NCI-H2196 (cell line): Measurements from ENCODE around the gene EIF2AK2.
"Not testable (repeated sequence)": the region's sequence is repeated elsewhere in the genome, so short reads cannot be mapped to it uniquely, and the experiment has no call there.

Source experiments
- DNase-seq: peaks from one replicate; lab custom pipeline; 2025; ENCODE audit not compliant: unreplicated experiment; lab: John Stamatoyannopoulos, UW

Gene EIF2AK2

GRCh38 chr2:37156857-37157714, at the start of gene EIF2AK2:
EIF2AK2 (minus strand) TSS chr2:37156980; CDS start chr2:37147806, 9,174 bp downstream.
- DNase-seq: peak; percentile 86

DNA sequence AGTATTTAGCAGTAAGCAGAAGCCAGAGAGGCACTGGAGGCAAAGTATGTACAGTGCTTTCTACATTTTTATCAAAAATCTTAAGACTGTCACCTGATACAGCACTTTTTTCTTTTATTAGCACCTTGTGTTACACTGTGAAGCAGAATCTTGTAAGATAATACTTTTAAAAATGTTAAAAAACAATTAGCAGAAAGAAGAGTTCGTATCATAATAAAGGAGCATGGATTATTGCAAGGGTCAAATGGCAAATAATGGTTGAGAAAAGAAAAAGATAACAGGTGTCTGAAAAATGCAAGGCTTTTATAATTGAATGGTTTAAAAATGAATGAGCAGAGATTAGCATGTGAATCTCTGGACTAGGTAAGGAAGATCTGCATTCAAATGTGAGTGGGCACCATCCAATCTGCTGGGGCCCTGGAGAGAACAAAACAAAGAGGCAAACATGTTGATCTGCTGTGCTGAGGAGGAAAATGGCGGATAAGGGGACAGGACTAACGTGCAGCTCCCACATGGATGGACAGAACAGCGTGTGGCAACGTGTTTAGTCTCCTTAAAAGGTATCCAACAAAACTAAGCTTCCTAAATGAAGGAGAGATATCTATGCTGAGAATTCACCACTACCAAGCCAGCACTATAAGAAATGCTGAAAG, 49.0 kb upstream of the EIF2AK2 start:
- DNase-seq: no peak

GRCh38 chr2:37205071-37205661, 48.4 kb upstream of the EIF2AK2 start:
- DNase-seq: not testable (repeated sequence)

GRCh38 chr2:37203708-37204107, 46.9 kb upstream of the EIF2AK2 start:
- DNase-seq: no peak

DNA sequence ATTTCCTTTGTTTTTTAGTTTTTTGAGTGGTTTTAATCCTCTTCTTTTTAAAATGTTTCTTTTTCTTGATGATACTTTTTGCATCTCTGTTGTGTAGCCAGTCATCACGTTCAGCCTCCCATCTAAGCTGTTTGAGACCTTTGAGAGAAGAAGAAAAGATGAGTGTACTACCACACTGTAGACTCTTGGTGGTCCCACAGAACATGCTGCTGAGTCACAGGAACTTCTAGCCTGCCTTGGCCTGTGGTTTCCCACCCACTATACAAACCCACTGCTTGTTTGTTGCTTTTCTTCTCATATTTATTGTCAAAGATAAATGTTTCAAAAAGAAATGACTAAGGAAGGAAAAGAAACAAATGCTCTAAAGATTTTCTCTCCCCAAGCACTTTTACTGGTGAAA, 45.0 kb upstream of the EIF2AK2 start:
- no peak for DNase-seq

GRCh38 chr2:37201208-37201607, 44.4 kb upstream of the EIF2AK2 start:
- DNase-seq: no peak

- DNase-seq: no peak
Observed at GRCh38 chr2:37198681-37199065, 41.9 kb upstream of the EIF2AK2 start.

- peak; percentile 81 for DNase-seq
Observed at GRCh38 chr2:37196320-37197195, 39.8 kb upstream of the EIF2AK2 start, which contains the start of gene CEBPZOS. CEBPZOS (plus strand) TSS chr2:37196496; CDS start chr2:37199705, 3,209 bp downstream.

GRCh38 chr2:37195862-37196319, 39.1 kb upstream of the EIF2AK2 start:
- DNase-seq: not testable (repeated sequence)

DNA sequence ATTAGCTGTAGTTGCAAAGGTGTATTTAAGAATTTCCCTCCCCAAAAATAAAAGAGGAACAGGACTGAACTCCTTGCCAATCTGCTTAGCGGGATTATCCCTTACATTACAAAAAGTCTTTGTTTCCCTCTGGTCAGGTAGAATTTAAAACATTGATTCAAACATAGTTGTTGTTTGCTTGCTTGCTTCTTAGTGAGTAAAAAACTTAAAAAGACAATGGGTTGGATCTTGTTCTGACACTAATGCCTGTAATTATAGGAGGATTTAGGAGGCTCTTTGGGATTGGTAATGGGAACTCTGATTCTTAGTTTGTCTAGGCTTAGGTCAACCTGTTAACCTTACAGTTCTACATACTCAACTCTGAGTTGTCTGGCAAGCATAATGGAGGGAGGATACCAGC, 35.8 kb upstream of the EIF2AK2 start:
- no peak for DNase-seq

DNA sequence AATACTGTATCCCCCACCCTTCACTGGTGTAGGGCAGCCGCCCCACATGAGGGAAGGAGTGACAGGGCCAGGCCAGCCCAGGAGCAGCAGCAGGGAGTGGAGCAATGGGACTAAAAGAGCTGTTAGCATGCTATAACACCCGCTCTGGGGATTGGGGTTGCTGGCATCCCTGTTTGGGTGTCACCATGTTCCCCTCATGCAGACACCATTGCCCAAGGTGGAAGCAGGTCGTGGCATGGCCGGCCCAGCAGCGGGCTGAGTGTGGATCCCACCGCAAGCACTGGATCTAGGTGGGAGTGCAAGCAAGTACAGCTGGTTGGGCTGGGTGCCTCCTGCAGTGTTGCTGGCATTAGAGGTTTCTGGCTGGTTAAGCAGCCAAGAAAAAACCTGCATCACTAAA, 35.0 kb upstream of the EIF2AK2 start:
- no peak for DNase-seq

DNA sequence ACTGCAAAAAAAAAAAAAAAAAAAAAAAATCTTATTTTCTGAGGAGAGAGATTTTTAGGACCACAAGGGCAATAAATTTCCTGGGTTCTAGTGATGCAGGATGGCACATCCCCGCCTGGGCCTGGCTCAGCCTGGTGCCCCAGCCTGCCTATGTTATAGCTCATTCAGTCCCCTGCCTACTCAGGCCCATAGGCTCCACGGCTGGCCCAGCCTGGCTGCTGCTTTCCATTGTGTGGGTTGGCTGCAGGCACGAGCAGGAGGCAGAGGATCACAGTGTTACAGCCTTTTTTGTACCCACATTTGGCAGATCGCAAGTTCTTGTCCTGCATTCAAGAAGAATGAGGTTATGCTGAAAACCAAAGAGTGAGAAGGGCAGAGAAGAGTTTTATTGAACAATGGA, 34.5 kb upstream of the EIF2AK2 start:
- DNase-seq: no peak

DNA sequence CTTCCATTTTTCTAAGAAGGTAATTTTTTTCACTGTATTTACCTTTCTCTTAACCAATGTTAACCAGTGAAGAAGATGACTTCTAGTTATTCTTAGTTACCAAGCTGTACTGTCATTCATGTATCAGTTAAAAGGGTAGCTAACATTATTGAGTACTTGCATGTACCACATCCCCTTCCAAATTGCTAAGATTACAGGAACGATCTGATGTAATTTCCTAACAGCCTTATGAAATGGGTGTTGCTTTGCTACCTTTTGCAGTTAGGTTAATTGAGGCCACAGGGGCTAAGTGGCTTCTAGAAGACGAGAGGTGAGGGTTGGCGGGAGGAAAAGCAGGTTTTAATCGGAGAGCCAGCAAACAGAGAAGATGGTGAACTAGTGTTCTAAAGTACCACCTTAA, 33.5 kb upstream of the EIF2AK2 start:
- no peak for DNase-seq

- DNase-seq: peak; percentile 4
Observed at GRCh38 chr2:37189452-37190153, 32.8 kb upstream of the EIF2AK2 start.

DNA sequence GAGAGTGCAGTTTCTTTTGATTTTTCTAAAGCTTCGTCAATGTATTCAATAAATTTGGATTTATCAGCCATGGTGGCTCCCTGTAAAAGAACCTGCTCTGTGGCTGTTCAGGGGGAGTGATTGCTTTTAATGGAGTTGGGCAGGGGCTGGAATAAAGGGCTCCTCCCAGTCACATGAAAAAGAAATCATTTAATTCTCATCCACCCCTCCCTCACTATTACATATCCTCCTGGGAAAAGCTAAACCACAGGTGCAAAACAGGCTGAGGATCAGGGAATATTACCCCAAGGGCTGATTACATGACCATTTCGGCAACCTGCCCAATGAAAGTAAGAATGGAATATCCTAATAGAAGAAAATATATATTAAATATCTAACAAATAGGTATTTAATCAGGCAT, 31.8 kb upstream of the EIF2AK2 start, which contains the start of gene SULT6B1:
TSS of gene SULT6B1 (minus strand) at position 101 of the 400 bp plus-strand sequence. CDS start at position 71, 30 bp downstream.
- DNase-seq: no peak

DNA sequence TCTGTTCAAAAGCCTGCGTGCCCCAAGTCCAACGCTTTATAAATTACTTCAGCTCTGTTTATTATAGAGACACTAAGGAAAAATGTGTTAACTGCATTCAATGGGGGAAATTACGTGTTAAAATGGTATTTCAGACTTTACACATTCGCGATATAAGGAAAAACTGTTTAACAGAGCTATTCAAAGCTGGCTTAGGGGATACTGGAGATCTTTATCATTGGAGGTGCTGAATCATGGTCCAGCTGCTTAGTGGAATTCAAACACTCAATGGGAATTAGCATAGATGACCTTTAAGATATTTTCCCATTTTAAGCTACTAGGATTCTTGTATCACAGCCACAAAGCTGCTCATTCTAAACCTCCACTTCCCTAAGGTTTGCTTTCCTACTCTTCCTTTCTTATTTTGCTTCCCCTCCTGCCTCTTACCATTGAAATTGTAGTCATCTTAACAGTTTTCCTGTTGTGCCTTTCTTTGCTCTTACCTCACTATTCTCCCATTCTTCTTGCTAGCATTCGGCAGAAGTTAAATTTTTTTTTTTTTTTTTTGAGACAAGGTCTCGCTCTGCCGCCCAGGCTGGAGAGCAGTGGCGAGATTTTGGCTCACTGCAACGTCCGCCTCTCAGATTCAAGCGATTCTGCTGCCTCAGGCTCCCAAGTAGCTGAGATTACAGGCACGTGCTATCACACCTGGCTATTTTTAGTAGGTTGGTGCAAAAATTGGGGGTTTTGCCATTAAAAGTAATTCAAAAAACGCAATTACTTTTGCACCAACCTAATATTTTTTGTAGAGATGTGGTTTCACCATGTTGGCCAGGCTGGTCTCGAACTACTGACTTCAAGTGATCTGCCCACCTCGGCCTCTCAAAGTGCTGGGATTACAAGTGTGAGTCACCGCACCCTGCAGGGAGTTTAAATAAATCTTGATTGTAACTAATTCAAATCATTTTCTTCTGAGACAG, 25.2 kb upstream of the EIF2AK2 start:
- no peak for DNase-seq

DNA sequence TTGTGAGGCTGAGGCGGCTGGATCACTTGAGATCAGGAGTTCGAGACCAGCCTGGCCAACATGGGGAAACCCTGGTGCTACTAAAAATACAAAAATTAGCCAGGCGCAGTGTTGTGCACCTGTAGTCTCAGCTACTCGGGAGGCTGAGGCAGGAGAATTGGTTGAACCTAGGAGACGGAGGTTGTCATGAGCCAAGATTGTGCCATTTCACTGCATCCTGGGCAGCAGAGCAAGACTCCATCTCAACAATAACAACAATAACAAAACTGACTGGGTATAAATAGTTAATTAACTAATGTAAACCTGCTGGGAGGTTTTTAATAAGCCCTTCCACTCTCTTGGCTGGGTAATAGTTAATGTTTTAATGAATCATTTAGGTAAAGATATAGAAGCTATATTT, 23.9 kb upstream of the EIF2AK2 start:
- no peak for DNase-seq

DNA sequence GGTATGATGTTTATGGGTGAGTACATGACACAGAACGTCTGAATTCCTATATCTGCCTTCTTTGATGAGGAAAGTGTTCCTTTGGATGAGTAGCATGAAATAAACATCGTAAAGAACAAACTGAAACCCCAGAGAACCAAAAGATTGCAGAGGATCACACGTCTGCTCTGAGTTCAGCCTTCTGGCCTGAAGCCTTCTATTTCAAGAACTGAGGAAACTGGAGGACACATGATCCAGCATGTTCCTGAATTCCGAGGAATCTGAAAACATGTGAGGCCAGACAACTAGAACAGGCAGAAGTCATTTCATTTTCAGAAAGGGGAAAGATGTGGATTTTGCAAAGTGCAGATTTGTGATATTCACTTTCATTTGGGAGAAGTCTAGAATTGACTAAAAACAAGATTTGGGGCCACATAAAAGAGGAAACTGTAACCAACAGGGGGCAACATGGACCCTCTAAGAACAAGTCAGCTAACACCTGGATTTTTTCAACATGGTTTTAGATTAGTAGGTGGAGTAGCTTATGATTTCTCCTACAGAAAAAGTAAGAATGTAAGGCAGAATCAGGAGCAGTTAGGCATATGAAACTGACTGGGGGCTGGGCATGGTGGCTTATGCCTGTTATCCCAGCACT, 23.3 kb upstream of the EIF2AK2 start:
- no peak for DNase-seq
